NCI-H146 treated with DMSO at 0.1 percent for 48 hours (cell line): ENCODE results near the gene PHF5A.
A peak's percentile ranks its signal among the peaks of the same experiment; 100 is the strongest.
"Not testable (repeated sequence)": the region's sequence is repeated elsewhere in the genome, so short reads cannot be mapped to it uniquely, and the experiment has no call there.

ENCODE experiments used
- DNase-seq: peaks from one replicate; lab custom pipeline; 2025; ENCODE audit not compliant: unreplicated experiment; lab: John Stamatoyannopoulos, UW

Gene PHF5A

DNA sequence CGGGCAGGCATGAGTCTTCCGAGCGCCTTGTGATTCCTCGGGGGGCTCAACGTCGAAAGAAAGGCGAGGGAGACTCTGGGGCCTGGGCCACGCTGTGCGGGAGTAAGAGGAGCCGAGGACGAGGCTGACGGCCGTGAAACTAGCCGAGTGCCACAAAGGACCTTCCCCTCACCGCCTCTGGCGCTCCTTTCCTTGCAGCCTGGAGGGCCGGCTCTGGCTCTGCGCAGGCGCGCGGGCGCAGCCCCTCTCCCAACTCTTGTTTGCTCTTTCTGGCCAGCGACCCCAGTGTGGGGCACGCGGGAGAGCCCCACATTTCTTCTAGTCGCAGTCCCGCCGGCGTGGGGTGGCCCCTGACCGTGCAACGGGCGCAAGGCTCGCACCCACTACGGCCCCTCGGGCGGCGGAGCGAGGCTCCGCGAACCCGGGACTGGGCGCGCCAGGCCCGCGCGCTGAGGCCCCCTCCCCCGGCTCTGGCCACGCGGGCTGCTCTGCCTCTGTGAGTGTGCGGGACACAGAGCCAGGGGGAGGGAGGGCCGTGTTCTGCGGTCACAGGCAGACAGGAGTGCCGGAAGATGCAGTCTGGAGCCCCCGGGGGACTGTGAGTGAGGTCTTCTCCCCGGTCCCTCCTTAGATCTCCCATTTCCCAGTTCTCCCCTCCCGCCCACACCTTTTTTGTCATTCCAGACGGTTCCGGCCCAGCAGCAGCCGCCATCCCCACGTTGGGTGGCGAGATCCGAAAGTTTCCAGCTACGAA, 20.9 kb downstream of the PHF5A start:
- peak; percentile 15 for DNase-seq

GRCh38 chr22:41446639-41447434, 21.7 kb downstream of the PHF5A start, which contains the start of gene TOB2:
TSS of gene TOB2 (minus strand) at chr22:41446801. CDS start at chr22:41437345, 9,456 bp downstream.
- DNase-seq: peak; percentile 61

DNA sequence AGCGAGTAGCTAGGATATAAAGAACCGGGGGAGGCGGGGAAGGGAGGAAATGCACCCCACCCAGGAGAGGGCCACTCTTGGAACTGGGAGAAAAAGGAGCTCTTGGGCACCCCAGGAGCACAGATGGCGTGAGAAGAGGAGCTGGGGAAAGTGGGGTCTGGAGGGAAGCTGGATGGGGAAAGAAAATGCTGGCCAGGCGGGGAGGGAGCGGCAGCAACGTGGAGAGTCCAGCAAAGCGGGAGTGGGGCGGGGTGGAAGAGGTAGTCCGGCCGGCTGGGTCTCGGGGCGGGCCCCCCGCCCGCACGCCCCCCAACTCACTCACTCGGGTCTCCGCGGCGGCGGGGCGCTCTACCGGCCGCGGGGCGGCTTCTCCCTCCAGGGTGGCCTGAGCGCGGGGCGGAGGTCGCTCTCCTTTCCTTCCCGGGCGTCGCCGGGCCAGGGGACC, 22.4 kb downstream of the PHF5A start:
- no peak for DNase-seq

- peak; percentile 32 for DNase-seq
Measured at GRCh38 chr22:41445129-41446056, 23.1 kb downstream of the PHF5A start.

- peak; percentile 80 for DNase-seq
Measured at GRCh38 chr22:41444360-41445128, 23.9 kb downstream of the PHF5A start.

DNA sequence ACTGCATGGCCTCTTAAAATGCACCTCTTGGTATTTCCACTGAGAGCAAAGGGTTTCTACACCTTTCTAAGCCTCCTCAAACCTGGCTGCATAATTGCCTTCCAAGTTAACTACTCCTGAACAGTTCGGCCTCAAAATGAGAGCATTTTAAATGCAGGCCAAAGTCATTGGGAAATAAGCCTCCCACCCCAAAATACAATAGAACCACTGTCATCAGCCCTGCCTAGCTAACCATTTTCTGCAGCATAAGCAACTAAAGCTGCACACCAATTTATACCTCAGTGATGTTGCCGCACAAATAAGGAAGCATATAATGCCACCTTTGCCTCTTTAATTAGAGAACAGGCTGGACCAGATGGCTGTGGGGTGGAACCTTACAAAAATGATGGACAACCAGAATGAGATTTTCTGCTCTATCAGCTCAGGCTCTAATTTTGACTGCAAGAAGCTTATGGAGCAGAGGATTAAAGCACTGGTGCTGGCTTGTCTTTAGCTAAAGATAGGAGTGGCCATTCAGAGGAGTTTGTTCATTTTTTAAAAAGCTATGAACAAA, 26.2 kb downstream of the PHF5A start:
- no peak for DNase-seq

DNA sequence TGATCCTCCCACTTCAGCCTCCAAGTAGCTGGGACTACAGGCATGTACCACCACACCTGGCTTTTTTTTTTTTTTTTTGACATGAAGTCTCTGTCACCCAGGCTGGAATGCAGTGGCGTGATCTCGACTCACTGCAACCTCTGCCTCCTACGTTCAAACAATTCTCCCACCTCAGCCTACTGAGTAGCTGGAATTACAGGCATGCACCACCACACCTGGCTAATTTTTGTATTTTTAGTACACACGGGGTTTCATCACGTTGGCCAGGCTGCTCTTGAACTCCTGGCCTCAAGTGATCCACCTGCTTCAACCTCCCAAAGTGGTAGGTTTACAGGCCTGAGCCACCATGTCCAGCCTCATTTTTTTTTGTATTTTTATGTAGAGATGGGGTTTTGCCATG, 28.0 kb downstream of the PHF5A start:
- not testable (repeated sequence) for DNase-seq

DNA sequence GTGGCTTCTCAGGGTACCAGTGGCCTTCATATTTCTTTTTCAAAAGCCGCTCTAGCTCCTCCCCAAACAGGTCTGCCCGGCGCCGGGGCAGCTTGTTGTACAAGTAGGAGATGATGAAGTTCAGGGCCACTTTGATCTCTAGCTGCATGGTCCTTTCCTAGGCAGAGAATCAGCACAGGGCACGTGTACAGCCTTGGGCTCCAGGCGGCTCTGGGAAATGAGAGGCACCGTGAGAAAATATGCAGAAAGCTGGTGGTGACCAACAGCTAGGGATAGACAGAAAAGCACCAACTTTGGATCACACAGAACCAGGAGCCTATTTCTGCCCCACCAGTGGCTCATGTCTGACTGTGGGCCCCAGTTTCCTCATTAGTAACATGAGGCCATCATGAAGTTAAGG, 31.3 kb downstream of the PHF5A start:
- no peak for DNase-seq

- DNase-seq: no peak
Measured at GRCh38 chr22:41436322-41437113, 32.0 kb downstream of the PHF5A start.

- no peak for DNase-seq
Measured at GRCh38 chr22:41435560-41435959, 32.9 kb downstream of the PHF5A start.

DNA sequence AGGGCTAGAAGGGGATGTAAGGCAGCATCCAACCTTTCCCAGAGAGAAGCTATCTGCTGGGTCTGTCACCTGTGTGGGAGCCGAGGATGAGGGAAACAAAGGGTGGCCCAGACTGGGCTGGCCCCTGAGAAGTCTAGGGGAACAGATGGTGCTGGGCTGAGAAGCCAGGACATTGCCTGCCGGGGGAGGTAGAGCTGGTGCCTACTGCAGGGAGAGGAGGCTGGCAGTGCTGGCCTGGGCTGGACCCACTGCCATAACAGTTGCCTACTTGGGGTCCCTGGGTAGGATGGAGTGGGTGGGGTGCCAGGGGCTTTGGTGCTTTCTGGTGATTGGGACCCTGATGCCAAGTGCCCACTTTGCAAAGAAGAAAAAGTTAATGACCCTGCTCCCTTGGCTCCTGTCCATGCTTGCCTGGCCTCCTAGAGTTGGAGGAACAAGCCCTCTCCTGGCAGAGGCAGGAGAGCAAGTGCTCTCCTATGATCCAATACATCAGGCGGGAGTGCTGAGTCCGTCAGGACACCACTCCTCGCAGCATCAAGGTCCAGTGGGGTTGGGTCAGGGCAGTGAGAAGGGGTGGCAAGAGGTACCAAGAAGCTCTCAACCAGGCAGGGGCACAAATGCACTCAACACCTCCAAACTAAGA, 34.0 kb downstream of the PHF5A start:
- DNase-seq: not testable (repeated sequence)

- DNase-seq: not testable (repeated sequence)
Measured at GRCh38 chr22:41433480-41433879, 35.0 kb downstream of the PHF5A start.

GRCh38 chr22:41431656-41432055, 36.8 kb downstream of the PHF5A start:
- no peak for DNase-seq

DNA sequence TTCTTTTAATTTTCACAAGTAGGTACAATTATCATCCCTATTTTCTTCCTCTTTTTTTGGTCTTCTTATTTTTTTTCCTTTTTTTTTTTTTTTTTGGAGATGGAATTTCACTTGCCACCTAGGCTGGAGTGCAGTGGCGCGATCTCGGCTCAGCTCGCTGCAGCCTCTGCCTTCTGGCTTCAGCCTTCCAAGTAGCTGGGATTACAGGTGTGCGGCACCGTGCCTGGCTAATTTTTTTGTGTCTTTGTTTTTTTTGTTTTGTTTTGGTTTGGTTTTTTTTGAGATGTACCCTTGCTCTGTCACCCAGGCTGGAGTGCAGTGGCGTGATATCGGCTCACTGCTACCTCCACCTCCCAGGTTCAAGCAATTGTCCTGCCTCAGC, 38.5 kb downstream of the PHF5A start:
- no peak for DNase-seq

- DNase-seq: no peak
Measured at GRCh38 chr22:41429232-41429950, 39.1 kb downstream of the PHF5A start.

DNA sequence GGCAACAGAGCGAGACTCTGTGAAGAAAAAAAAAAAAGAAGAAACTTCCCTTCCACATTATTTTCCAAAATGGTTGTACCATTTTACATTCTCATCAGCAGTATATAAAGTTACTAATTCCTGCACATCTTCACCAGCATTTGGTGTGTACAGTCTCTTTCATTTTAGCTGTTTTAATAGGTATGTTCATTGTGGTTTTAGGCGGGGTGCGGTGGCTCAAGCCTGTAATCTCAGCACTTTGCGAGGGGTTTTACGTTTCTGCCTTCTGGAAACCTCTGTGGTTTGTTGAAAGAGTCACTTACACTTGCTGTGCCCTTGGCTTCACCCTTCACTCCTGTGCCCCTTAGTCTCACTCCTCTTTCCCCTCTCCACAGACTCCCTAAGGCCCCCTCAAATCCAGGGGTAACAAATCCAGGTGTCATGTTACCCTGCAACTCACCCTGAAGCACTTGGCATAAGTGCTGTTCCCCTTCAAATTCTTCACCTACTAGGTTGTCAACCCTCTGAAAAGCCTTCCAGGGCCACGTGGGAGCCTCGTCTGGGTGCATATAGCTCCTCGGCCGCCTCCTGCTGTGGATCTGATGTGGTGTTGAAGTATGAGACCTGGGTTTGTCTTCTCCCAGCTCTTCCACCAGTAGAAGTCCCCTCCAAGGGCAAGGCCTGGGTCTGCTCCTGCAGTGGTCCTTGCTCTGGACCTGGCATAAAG, 42.7 kb downstream of the PHF5A start:
- no peak for DNase-seq

DNA sequence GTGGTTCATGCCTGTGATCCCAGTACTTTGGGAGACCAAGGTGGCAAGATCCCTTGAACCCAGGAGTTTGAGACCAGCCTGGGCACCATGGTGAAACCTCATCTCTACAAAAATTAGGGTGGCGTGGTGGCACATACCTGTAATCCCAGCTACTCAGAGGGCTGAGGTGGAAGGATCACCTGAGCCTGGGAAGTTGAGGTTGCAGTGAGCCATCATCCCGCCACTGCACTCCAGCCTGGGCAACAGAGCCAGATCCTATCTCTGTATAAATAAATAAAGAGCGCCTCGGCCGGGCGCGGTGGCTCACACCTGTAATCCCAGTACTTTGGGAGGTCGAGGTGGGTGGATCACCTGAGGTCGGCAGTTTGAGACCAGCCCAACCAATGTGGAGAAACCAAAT, 49.8 kb downstream of the PHF5A start:
- DNase-seq: no peak
